EH (cell line): Measurements from ENCODE around the gene RASAL1.
"Not testable (repeated sequence)": the region's sequence is repeated elsewhere in the genome, so short reads cannot be mapped to it uniquely, and the experiment has no call there.

Source experiments
- DNase-seq: peaks from one replicate; pipeline ENCODE4 v3.0.0-alpha.2; 2015; ENCODE audit warnings: low read depth

RASAL1 gene

DNA sequence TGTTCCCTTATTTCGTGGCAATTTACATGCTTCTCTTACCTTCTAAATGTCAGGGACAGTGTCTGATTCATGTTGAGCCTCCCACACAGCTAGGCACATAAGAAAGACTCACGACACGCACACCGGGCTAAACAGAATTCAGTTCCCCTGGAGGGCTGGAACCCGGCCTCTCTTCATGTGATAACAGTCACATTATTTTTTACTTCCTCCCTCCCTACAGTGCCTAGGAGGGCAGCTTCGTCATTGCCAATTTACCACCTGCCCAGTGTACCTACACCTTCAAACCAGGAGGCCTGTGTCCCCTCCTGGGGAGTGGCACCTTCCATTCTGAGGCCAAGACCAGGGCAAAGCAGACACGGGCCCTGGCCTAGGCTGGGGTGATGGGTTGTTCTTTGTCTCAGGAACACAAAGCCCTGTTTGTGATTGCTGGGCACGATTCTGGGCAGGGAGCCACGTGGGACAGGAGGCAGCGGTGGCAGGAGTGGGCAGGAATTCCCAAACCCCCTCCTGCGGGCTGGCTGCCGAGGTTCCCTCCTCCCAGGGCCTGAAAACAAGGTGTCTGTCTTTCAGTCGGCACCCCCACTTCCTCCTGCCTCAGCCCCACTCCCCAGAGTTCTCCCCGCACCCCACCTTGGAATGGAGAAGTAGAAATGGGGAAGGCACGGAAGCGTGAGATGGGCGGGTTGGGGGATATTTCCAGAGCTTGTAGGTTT lies 6.8 kb upstream of the RASAL1 start:
- DNase-seq: no peak

DNA sequence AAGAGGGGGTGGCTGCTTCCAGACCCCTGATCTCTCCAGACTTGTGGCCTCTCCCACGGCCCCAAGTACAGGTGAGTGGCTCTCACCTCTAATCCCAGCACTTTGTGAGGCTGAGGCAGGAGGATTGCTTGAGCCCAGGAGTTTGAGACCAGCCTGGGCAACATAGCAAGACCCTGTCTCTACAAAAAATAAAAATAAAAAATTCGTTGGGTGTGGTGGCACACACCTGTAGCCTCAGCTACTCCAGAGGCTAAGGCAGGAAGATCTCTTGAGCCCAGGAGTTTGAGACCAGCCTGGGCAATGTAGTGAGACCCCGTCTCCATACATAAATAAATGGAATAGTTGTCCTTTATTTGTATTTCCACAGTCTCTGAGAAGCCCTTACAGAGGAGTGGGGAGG lies 6.2 kb upstream of the RASAL1 start:
- DNase-seq: not testable (repeated sequence)

DNA sequence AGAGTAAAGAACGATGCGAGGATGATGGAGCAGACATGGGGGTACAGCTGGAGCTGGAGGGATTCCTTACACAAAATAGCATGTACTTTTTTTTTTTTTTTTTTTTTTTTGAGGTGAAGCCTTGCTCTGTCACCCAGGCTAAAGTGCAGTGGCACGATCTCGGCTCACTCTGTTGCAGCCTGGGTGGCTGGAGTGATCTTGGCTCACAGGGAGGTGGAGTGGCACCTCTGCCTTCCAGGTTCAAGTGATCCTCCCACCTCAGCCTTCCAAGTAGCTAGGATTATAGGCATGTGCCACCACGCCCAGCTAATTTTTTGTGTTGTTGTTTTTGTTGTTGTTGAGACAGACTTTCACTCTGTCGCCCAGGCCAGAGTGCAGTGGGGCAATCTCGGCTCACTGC lies 5.1 kb upstream of the RASAL1 start:
- no peak for DNase-seq

DNA sequence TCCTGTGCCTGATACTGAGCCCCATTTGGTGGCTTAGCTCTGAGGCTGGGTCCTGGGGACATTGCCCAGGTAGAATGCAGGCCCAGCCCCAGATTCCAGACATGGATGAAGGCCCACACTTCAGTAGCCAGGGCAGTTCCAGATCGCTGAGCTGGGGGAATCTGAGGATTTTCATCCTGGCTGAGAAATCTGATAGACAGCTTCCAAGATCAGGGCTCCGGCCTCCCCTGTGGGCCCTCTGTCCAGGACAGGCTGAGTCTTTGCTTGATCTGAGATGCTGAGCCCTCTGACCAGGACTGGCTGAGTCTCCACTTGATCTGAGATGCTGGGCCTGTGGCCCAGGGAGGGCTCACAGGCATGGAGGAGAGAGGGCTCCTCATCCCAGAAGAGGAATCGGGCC lies 3.3 kb upstream of the RASAL1 start:
- DNase-seq: no peak

DNA sequence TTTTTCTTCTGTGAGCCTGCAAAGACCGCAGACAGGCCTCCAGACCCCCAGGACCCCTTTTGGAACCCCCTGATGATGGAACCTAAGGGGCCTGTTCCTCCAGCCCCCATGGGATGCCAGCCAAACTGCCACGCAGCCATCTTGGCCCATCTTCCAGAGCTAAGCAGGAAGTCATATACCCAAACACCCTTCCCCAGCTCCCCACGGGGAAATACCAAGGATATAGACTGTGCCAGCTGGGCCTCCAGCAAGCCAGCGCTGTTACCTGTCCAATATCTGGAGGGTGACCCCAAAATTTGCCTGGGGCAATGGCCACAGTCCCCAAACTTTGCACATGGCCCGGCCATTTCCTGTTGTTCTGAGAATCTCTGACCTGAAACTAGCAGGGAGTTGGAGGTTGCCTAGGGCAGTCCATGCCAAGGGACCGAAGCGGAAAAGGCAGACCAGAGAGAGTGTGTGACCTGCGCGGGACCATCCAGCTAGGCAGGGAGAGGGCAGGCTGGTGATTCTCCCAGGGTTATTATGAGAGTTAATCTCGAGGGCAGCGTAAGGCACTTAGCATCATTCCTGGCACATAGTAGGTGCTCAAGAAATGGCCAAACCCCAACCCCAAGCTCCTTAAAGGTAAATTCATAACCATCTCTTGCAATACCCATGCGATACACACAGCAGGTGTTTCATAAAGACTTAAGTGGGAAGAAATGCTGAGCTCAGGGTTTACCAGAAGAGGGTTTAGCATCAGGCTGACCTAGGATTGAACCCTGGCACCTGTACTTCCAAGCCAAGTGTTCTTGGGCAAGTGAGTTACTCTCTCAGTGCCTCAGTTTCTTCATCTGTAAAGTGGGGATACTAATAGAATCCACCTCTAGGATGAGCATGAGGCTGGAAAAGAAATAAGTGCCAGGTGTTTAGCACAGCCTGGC lies 2.6 kb upstream of the RASAL1 start:
- no peak for DNase-seq

DNA sequence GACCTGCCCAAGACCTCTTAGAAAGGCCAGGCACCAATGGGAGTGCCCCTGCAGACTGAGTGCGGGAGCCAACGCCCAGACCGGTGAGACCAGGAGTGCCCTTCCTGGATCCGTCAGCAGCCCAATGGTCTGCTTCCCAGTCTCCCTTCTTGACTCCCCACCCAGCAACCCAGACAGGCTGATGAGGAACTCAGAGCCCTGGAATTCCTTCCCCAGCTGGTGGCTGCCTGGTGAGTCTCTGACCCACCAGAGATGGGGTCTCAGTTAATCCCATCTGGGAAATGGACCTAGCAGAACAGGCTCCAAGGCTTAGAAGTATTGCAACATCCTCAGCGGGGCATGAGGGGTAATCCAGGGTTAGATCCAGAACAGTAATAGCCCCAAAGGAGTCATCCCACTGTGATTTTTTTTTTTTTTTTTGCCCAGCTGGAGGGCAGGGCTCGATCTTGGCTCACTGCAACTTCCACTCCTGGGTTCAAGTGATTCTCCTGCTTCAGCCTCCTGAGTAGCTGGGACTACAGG lies 1.5 kb upstream of the RASAL1 start:
- no peak for DNase-seq

DNA sequence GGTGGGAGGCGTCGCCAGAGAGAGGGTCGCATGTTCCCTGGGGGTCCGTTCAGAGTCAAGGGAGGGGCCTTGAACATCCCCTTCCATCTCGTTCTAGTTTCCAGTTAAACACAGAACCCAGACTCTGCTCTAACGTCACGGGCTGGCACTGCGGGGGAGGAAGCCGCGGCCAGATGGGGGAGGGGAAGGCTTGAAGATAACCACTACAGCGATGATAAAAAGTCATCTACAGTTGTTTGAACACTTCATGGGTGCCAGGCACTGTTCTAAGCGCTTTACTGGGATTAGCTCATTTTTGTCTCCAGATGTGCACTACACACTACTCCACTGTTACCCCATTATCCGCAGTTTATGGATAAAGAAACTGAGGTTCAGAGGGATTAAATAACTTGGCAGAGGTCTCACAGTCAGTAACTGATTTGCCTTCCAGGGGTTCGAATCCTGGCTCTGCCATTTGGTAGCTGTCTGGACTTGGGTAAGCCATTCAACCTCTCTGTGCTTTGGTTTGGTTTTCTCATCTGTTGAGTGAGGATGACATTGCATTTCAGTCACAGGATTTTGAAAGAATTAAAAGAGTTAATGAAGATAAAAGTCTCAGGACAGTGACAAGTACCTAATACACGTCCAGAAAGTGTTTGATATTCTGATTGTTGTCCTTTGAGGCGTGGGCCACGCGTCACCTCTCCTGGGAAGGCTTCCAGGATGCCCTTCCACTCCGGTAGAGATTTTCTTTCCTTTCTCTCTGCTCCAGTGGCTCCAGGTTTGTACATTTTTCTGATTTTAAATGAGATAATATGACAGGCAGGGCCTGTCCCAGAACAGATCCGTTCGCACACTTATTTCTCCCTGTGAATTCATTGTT lies 798 bp upstream of the RASAL1 start:
- no peak for DNase-seq

DNA sequence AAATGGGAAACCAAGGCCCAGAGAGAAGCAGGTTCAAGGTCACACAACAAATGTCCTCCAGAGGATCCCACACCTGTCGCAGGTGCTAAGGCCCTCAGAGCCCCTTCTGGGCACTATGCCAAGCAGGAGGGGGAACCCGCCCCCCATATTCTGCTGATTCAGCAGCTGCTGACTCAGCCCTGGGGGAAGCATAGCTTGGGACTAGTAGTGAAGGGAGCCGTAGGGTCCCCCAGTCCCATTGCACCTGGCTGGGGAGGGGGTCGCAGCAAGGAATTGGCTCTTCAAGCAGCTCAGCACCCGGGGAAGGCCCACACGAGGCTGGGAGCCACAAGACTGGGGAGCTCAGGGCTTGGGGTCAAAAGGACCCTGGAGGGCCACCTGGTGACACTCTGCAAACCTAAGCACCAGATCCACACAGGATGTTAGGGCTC lies 1.0 kb downstream of the RASAL1 start:
- no peak for DNase-seq

DNA sequence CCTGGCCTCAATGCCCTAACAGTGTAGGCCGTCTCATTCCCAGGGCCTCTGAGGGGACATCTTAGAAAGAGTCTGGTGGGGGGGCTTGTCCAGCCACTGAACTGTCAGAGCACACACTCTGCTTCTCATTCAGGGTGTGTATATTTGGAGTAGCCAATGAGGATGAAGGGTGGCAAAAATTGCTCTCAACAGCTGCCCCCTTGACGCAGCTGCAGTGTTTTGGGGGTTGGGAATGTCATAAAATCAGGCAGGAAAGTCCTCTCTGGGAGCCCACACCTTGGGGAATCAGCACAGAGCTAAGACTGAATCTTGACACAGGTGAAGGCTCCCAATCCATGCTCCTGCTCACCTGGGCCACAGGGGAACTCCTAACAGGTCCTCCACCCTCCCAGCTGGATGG lies 1.5 kb downstream of the RASAL1 start:
- DNase-seq: no peak

DNA sequence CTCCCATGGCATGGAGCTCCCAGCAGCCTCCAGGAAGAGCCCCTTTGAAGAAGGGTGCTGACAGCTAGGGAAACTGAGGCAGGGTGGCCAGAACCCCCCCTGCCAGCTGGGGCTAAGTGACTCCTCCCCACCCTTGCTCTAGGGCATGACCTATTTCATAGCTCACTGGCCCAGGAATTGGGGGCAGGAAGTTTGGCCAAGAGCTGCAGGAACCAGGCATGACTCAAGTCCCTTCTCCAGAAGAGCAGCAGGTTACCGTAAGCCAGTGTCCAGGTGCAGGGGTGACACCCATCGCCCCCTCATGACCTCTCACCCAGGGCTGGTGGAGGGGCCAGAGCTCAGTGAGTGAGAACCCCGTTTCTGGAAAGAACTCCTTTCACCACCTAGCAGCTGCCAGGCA lies 1.9 kb downstream of the RASAL1 start:
- DNase-seq: no peak

DNA sequence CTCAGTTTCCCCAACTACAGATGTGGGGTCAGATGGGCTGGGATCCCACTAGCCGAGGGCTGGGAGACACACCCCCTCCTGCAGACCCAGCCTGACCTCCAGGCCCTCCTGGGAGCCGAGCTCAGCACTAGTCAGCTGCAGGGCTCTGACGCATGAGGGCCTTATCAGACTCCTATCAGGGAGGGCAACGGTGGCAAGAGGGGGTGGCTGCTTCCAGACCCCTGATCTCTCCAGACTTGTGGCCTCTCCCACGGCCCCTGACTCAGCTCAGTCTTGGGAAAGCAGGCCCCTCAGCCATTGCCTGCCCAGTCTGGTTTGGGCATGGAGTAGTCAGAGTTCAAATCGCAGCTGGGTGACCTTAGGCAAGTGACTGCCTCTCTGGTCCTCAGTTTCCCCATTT lies 2.5 kb downstream of the RASAL1 start:
- no peak for DNase-seq

DNA sequence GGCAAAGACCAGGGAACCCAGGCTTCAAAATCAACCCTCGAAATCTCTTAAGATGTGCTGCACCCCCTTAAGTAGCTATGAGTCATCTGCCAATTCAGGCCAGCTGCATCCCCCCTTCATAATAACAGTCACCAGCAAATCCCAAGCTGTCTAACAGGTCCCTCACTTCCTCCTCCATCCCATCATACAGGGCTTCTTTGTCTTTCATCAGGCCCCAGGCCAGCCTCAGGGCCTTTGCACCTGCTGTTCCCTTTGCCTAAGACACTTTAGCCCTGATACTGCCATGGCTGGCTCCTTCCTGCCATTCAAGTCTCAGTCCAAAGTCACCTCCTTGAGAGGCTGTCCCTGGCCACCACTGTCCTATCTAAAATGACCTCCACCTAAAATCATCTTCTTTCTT lies 4.0 kb downstream of the RASAL1 start:
- DNase-seq: no peak

DNA sequence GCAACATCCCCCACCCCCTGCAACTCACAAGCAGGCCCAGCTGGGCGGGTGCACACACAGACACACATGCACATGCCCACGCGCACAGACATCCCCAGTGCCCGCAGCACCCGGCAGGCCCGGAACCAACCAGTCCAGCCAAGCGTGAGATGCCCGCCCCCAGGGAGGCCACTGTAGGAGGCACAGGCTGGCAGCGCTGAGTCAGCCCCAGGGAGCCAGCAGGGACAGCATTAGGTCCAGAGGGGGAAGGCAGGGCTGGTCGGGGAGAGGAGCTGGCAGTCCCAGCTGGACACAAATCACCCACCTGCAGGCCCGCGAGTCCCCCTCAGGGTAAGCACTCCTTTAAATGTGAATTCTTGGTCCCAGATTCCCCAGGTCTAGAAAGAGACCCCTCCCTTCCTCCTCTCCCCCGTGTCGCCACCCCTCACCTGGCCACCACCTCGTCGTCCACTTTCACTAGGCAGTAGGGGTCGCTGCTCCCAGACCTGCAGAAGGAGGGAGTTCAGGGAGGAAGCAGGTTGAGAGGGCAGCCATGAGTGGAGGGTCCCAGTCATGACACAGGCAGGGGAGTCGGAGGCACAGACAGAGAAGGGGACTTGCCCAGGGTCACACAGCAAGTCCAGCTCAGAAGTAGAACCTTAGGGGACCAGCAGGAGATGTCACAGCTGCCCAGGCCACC lies 5.0 kb downstream of the RASAL1 start:
- DNase-seq: no peak

DNA sequence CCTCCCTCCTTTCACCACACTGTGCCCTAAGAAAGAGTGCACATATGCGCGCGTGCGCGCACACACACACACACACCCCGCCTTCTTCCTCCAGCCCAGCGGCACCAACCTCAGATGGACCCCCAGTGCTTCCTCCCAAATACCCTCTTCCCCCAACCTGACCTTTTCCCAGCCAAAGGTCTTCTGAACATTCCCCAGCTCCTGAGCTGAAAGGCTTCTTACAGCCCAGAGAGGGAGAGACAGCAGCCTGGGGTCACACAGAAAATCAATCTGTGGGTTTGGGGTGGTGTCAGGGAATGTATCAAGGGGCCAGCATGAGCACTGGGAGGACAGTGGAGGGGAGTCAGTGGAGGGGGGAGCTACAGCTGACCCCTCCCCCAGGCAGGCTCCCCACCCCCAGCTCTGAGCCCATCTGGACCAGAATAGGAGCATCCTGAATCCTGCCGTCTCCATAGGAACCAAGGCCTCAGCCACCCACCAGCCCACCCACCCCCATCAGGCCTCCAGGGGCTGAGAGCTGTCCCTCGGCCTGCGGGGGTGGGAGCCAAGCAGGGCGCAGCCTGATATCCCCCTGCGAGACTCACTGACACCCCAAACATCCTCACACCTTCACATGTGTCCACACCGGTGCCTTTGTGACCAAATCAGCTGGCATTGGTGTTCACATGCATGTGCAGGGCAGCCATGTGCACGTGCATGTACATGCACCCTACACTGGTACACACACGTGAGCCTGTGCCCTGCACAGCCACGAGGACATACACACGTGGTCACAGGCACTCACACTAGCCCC lies 5.7 kb downstream of the RASAL1 start:
- DNase-seq: no peak

DNA sequence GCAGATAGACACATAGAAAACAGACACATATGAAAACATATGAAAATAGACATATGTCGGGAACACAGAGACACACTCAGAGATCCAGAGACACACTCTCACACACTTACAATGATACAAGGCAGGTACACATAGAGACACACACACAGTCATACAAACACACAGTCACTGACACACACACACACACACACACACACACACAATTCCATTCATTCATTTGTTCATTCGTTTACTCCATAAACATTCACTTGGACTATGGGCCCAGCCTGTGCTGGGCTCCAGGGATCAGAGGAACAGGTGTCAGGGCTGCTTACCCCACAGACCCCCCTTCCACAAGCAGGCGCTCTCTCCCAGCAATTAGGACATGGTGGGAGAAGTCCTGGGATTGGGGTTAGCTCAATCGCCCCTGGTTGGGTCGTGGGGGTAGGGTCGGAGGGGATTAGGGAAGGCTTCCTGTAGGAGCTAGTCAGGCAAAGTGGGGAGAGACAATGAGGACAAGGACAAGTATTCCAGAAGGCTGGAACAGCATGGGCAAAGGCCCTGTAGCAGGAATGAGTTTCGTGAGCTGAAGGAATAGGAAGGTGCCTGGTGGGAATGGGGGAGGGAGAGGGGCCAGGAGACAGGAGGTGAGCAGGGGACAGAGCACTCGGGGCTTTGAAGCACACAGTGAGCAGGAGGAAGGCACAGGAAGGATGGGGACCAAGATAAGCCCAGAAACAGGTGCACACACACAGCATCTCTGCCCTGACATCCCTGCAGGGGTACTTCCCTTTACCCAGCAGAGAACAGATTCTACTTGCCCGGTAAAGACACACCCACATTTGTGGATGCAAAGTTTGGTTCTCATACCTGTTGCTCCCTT lies 6.5 kb downstream of the RASAL1 start:
- no peak for DNase-seq

DNA sequence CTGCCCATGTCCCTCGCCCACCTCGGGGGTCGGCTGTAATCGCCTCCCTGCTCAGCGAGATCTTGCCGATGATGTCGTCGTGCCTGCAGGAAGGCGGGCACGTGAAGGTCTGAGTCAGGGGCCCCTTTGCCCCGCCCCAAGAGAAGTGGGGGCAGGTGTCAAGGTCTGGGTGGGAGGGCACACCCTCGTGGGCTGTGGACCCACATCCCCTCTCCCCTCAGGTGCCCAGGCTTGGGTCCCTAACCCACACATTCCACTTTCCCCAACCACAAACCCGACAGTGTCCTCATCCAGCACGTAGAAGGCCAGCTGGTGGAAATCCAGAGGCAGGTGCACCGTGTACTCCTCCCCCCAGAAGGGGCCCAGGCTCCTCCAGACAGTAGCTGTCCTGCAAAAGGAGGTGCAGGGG lies 7.8 kb downstream of the RASAL1 start:
- no peak for DNase-seq

DNA sequence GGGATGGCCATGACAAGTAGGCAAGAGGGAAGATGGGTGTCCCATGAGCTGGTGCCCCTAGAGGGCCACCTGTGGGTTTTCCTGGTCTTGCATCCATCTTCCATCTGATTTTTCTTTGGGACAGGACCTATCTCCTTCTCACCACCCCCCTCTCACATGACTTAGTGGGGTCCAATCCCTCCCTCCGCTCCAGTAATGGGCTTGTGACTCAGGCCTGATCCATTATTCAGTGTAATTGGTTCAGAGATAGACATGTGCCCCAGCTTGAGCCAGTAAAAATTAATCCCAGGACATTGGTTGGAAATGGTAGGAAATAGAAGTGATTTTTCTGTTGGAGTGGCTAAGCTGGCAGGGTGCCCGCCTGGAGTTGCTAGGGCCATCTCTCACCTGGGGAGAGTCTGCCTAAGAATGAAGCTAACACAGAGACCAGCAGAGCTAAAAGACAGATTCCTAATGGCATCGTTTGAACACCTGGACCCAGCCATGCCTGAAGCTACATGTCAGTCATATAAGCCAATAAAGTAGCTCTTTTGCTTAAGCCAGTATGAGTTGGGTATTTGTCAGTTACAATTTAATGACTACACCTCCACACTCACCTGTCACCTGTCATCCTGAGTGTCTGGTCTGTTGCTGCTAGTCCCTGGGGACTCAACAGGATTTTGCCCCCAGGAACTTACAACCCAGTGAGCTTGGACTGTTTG lies 14.7 kb downstream of the RASAL1 start:
- no peak for DNase-seq

DNA sequence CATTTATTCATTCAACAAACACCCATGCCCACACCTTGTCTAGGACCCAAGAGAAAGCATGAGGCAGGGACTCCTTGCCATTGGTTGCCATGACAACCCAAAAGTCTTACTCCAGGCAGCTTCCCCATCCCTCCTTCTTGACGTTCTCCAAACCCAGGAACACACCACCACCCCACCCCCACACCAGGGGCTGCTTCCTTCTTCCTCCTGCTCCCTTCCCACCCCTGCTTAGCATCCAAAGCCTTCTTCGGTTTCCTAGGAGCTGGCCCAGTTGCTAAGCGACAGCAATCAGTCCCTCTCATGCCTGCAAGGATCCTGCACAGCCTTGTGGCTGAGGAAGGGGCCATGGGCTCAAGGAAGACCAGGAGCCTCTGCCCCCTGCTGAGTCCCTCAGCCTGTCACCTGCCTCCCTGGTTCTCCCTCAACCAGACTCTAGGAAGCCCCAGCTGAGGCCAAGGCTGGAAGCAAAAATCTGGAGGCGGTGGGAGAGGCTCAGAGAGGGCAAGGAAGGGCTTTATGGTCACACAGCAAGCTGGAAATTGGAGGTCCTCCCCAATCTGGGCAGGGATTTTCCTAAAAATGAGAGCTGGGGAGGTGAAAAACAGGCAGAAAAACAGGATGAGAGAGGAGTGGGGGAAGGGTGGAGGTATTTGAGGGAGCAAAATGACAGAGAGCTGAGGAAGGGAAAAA lies 15.4 kb downstream of the RASAL1 start:
- DNase-seq: no peak

DNA sequence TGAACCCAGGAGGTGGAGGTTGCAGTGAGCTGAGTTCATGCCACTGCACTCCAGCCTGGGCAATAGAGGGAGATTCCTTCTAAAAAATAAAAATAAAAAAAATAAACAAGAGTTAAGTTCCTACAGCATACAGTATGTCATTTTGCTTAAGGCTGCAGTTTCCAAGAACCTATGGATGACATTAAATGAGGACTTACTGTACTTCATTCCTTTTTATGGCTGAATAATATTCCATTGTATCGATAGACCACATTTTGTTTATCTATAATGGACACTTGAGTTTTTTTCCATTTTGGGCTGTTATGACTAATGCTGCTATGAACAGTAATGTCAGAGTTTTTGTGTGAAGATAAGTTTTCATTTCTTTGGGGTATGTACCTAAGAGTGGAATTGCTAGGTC lies 17.4 kb downstream of the RASAL1 start:
- DNase-seq: no peak
